Mesothelial cell of epicardium (in vitro differentiated cells): Measurements from ENCODE around the gene CLTC. TPM values are rescaled to one million over a fixed set of nuclear protein-coding genes. Genes with fewer than 3 reads are reported as not detected.

ENCODE experiments used
- DNase-seq, 2 experiments: peaks; one replicate each; pipeline ENCODE4 v3.0.0; 2021; ENCODE audit warnings: low spot score in 2 of 2; ENCODE audit not compliant: unreplicated experiment in 2 of 2
- H3K27ac Mint-ChIP-seq: 2 replicates; pipeline ENCODE4 v1.8.0; 2021; ENCODE audit warnings: mixed read lengths
- H3K27me3 Mint-ChIP-seq: 2 replicates; pipeline ENCODE4 v1.8.0; 2021; ENCODE audit warnings: low read depth, mixed read lengths
- H3K36me3 Mint-ChIP-seq: 2 replicates; pipeline ENCODE4 v1.8.0; 2021; ENCODE audit warnings: mixed read lengths
- H3K4me1 Mint-ChIP-seq: 2 replicates; pipeline ENCODE4 v1.8.0; 2021; ENCODE audit warnings: mixed read lengths
- H3K4me3 Mint-ChIP-seq: 2 replicates; pipeline ENCODE4 v1.8.0; 2021; ENCODE audit warnings: mild to moderate bottlenecking, moderate library complexity, mixed read lengths
- H3K9me3 Mint-ChIP-seq: 2 replicates; pipeline ENCODE4 v1.8.0; 2021; ENCODE audit warnings: mixed read lengths
- total RNA-seq: library from RNA; stranded (reverse); gene quantifications from 3 replicates; pipeline ENCODE4 v1.2.1, GENCODE V29; 2021
- TF ChIP-seq, protein P1 (sequence below): fragments of 200-600 bp; sonication (generic); IDR thresholded peaks from one replicate; pipeline ENCODE4 v1.5.0; 2021; ENCODE audit warnings: antibody characterized with exemption; ENCODE audit not compliant: unreplicated experiment

CLTC gene
- total RNA-seq, 1 donor from 2014 or later, result 201 TPM

DNA sequence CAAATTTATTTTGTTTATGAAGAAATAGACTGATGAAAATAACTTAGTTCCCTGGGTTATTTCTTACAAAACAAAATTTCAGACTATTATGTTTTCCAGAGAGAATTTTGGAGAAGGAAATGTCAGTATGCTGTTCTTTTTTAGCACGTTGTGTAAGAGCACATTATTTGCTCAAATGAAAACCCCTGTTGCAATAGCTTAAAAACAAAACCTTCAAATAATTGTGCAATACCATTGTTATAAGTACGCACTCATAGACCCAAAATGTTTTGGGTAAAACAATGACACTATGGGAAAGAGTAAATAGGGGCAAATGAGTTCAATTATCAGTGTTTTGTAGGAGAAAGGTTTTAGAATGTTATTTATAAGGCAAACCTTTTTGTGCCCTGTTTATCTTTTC is 106.0 kb downstream of the CLTC start:
- no peak for DNase-seq
- TF ChIP-seq, protein P1, sequence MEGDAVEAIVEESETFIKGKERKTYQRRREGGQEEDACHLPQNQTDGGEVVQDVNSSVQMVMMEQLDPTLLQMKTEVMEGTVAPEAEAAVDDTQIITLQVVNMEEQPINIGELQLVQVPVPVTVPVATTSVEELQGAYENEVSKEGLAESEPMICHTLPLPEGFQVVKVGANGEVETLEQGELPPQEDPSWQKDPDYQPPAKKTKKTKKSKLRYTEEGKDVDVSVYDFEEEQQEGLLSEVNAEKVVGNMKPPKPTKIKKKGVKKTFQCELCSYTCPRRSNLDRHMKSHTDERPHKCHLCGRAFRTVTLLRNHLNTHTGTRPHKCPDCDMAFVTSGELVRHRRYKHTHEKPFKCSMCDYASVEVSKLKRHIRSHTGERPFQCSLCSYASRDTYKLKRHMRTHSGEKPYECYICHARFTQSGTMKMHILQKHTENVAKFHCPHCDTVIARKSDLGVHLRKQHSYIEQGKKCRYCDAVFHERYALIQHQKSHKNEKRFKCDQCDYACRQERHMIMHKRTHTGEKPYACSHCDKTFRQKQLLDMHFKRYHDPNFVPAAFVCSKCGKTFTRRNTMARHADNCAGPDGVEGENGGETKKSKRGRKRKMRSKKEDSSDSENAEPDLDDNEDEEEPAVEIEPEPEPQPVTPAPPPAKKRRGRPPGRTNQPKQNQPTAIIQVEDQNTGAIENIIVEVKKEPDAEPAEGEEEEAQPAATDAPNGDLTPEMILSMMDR, result no peak
- Mint-ChIP-seq H3K27ac (no peak overlapping the region), H3K9me3 (no peaks in the 10 kb centered on the region), H3K27me3 (no peaks in the 10 kb centered on the region), H3K4me1 (peaks cover 5% of the 10 kb centered on the region), H3K4me3 (no peak overlapping the region), H3K36me3 (no peaks in the 10 kb centered on the region)

DNA sequence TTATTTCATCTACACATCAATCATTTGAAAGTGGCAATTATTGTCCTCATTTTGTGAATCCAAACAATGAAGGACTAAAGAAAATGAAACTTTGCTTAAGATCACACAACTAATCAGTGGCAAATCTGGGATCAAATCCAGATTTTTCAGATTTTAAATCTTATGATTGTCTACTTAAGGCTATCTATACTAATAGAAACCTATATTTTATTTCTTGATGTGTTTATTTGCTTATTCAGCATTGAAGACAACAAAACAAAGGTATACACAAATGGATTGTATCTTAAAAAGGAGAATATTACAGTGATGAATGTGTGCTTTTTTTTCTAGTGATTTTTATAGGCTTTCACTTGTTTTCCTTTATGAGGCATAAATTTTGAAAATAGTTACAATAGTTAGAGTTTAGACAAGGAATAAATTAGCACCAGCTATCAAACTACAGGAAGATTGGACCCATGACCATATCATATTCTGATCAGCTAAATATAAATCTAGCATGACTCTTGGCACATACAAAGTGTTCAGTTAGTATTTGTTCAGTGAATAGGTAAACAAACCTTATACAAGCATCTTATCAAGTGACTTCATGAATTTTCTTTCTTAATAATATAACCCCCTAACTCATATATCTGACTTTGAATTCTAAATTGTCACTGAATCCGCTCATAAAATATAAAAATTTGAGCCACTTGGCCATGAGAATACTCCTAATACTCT is 108.3 kb downstream of the CLTC start:
- no peak overlapping the region for H3K4me3 Mint-ChIP-seq
- H3K36me3 Mint-ChIP-seq, result peaks cover 3% of the 10 kb centered on the region
- no peak for DNase-seq
- H3K27me3 Mint-ChIP-seq, result no peaks in the 10 kb centered on the region
- peaks cover 5% of the 10 kb centered on the region for H3K4me1 Mint-ChIP-seq
- TF ChIP-seq, protein P1, result no peak
- peak overlapping the region; percentile 25 for H3K27ac Mint-ChIP-seq
- no peaks in the 10 kb centered on the region for H3K9me3 Mint-ChIP-seq

DNA sequence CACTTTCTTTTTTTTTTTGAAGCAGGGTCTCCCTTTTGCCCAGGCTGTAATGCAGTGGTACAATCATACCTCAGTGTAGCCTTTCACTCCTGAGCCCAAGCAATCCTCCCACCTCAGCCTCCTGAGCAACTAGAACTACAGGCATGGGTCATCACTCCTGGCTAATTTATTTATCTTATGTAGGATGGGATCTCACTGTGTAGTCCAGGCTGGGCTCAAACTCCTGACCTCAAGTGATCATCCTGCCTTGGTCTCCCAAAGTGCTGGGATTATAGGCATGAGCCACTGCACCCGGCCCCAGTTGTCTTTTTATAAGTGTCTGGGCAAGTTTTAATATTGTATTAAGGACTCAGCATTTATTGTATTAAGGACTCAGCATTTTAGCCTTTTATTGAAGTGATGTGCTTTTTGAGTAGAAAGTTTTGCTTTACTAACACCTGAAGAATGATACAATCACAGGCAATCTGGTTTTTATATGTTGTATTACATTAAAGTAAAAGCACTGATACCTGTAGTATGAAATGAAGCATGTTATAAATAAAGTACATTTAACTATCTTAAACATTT is 110.7 kb downstream of the CLTC start:
- H3K27ac Mint-ChIP-seq, result no peak overlapping the region
- DNase-seq, result no peak
- H3K9me3 Mint-ChIP-seq, result no peaks in the 10 kb centered on the region
- peaks cover 3% of the 10 kb centered on the region for H3K4me1 Mint-ChIP-seq
- H3K27me3 Mint-ChIP-seq, result no peaks in the 10 kb centered on the region
- TF ChIP-seq, protein P1, result no peak
- H3K36me3 Mint-ChIP-seq, result peaks cover 5% of the 10 kb centered on the region
- no peak overlapping the region for H3K4me3 Mint-ChIP-seq

DNA sequence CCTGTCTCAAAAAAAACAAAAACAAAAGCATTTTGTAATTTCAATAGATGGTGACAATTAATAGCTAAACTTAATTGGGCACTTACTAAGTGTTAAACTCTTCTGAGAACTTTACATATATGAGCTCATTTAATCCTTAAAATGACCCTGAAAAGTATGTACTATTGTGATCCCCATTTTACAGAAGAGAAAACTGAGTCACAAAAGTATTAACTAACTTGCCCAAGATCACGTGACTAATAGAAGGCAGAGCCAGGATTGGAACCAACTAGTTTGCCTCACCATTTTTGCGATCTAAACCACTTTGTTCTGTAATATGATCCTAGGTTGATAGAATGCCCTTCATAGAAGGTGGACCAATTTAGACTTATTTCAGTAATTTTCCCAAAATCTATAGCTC is 114.0 kb downstream of the CLTC start:
- Mint-ChIP-seq H3K27me3 (no peaks in the 10 kb centered on the region), H3K36me3 (peaks cover 11% of the 10 kb centered on the region), H3K9me3 (no peaks in the 10 kb centered on the region), H3K27ac (no peak overlapping the region), H3K4me3 (no peak overlapping the region), H3K4me1 (no peaks in the 10 kb centered on the region)
- TF ChIP-seq, protein P1, result no peak
- no peak for DNase-seq

DNA sequence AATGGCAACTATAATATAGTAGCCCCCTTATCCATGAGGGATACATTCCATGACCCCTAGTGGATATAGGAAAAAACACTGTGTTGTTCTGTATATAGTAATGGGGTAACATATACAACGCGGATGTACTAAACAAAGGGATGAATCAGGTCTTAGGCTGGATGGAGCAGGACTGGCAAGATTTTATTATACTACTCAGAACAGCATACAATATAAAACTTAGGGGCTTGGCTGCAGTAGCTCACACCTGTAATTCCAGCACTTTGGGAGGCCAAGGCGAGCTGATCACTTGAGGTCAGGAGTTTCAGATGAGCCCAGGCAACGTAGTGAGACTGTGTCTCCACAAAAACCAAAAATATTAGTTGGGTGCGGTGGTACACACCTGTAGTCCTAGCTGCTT is 114.5 kb downstream of the CLTC start:
- Mint-ChIP-seq H3K36me3 (peaks cover 11% of the 10 kb centered on the region), H3K27me3 (no peaks in the 10 kb centered on the region), H3K4me1 (no peaks in the 10 kb centered on the region), H3K4me3 (no peak overlapping the region), H3K27ac (no peak overlapping the region), H3K9me3 (no peaks in the 10 kb centered on the region)
- DNase-seq, result no peak
- TF ChIP-seq, protein P1, result no peak
